Subcutaneous abdominal adipose tissue (tissue), 5 donors: Measurements from ENCODE around the gene RPS8.

Source experiments
- H3K27ac ChIP-seq: one replicate; pipeline ENCODE4 v1.7.0; 2013; ENCODE audit warnings: low read depth, mild to moderate bottlenecking, inconsistent platforms, low read length, moderate library complexity
- H3K27me3 ChIP-seq, 5 donors: one replicate each; pipeline ENCODE4 v1.7.0; 2013; ENCODE audit warnings: low read length in 5 of 5, inconsistent platforms in 1 of 5; ENCODE audit not compliant: control insufficient read depth in 5 of 5, insufficient read depth in 4 of 5
- H3K36me3 ChIP-seq, 5 donors: one replicate each; pipeline ENCODE4 v1.7.0; 2013; ENCODE audit warnings: low read length in 5 of 5; ENCODE audit not compliant: control insufficient read depth in 5 of 5, insufficient read depth in 5 of 5
- H3K4me1 ChIP-seq, 5 donors: one replicate each; pipeline ENCODE4 v1.7.0; 2013; ENCODE audit warnings: low read length in 5 of 5, mild to moderate bottlenecking in 3 of 5, moderate library complexity in 1 of 5; ENCODE audit not compliant: control insufficient read depth in 5 of 5, insufficient read depth in 5 of 5
- H3K4me3 ChIP-seq, 5 donors: one replicate each; pipeline ENCODE4 v1.7.0; 2013; ENCODE audit warnings: low read length in 5 of 5, low read depth in 1 of 5
- H3K9ac ChIP-seq, 5 donors: one replicate each; pipeline ENCODE4 v1.7.0; 2013; ENCODE audit warnings: low read length in 5 of 5, mild to moderate bottlenecking in 4 of 5, moderate library complexity in 3 of 5
- H3K9me3 ChIP-seq, 5 donors: one replicate each; pipeline ENCODE4 v1.7.0; 2013; ENCODE audit warnings: low read length in 5 of 5; ENCODE audit not compliant: control insufficient read depth in 5 of 5
- donor health status: healthy.
- donor health status: healthy.
- donor health status: healthy.
- donor health status: healthy.
- donor health status: healthy.

RPS8 gene

DNA sequence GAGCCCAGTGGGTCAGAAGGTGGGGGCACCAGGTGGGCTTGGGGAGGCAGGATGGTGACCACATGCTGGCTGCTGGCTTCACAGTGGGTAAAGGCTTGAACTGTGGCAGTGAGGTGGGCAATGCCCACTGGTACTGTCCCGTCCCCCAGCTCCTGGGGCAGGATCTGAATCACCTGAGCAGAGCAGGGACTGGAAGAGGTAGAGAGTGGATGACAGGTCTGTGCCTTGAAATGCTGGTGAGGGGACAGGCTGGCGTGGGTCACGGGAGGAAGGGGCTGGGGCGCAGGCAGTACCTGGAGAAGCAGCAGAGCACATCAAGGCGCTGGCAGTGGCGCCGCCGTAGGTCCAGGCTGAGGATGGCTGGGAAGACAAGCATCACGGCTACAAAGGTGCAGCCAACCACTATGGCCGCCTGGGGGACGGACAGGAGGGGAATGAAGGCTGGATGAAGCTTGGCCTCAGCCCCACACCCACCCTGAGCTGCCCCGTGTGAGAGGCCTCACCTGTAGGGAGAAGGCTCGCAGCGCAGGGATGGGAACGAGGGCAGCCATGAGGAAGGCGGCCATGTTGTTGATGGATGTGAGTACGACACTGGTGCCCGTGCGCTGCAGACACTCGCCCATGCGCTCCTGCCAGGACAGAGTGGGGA lies 52.8 kb downstream of the RPS8 start:
- Histone ChIP-seq H3K36me3 (no peaks in the 10 kb centered on the region), H3K9me3 (no peaks in the 10 kb centered on the region), H3K27ac (no peak overlapping the region), H3K4me1 (peaks cover 0 to 19% (median 11%) of the 10 kb centered on the region in 5 donors), H3K9ac (no peak overlapping the region), H3K4me3 (no peak overlapping the region), H3K27me3 (no peaks in the 10 kb centered on the region)
